ENCODE data around the gene MOV10L1.

The MOV10L1 gene

DNA sequence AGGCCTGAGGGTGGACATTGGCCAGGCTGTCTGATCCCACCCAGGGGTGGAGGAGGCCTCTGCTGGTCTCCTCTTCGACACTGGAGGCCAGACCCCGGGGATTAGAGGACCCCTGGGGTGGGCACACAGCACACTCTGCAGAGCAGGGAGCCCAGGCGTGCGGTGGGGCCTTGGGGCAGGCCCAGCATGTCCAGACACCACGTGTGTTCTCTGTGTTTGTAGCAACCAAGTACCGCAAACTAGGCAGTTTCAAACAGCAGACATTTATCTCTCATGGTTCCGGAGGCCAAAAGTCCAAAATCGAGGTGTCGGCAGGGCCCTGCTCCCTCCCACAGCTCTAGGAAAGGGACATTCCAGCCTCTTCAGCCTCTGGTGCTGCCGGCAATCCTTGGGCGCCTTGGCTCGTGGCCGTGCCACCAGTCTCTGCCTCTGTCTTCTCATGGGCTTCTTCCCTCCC, 82.2 kb downstream of the MOV10L1 start:
- TF ChIP-seq, protein P1, sequence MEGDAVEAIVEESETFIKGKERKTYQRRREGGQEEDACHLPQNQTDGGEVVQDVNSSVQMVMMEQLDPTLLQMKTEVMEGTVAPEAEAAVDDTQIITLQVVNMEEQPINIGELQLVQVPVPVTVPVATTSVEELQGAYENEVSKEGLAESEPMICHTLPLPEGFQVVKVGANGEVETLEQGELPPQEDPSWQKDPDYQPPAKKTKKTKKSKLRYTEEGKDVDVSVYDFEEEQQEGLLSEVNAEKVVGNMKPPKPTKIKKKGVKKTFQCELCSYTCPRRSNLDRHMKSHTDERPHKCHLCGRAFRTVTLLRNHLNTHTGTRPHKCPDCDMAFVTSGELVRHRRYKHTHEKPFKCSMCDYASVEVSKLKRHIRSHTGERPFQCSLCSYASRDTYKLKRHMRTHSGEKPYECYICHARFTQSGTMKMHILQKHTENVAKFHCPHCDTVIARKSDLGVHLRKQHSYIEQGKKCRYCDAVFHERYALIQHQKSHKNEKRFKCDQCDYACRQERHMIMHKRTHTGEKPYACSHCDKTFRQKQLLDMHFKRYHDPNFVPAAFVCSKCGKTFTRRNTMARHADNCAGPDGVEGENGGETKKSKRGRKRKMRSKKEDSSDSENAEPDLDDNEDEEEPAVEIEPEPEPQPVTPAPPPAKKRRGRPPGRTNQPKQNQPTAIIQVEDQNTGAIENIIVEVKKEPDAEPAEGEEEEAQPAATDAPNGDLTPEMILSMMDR (IDR thresholded peaks at IDR 0.05; ENCODE audit: extremely low read depth, insufficient read depth, missing control alignments) = no peak

DNA sequence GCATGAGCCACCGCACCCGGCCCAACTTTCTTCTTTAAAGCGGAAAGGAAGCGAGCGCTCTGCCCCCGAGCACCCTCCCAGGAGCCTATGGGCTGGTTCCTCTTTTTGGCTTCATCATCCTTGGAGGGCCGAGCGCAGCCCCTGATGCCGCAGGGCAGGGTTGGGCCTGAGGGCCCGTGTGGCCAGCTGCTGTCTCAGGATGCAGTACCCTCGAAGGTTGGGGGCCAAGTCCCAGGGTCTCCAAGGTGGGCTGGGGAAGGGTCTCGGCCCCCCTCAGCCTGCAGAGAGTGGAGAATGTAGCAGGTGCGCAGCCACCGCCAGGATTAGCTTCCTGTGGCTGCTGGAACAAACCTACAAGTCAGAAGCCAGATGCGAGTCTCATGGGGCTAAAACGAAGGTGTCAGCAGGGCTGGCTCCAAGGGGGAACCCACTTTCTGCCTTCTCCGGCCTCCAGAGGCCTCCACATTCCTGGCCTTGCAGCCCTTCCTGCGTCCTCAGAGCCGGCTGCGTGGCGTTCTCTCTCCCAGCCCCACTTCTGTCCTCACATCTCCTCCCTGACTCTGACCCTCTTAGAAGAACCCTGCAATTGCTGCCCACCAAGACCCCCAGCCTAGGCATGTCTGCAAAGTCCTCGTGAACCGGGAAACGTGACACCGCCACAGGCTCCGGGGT, 83.6 kb downstream of the MOV10L1 start:
- TF ChIP-seq, protein P1 (IDR thresholded peaks at IDR 0.05; ENCODE audit: extremely low read depth, insufficient read depth, missing control alignments) = no peak
- in situ Hi-C loops (cut with MboI; ENCODE audit: low pct_unique_long_range_greater_than_20kb, low sequenced_read_pairs, unreplicated experiment) = no loop called here
- peak; percentile 66 for DNase-seq (ENCODE audit: low spot score)

More for the DNA sequence above, 82.2 kb downstream of the MOV10L1 start:
- in situ Hi-C loops (cut with MboI; ENCODE audit: low pct_unique_long_range_greater_than_20kb, low sequenced_read_pairs, unreplicated experiment) = no loop called here
- DNase-seq (ENCODE audit: low spot score) = no peak

DNA sequence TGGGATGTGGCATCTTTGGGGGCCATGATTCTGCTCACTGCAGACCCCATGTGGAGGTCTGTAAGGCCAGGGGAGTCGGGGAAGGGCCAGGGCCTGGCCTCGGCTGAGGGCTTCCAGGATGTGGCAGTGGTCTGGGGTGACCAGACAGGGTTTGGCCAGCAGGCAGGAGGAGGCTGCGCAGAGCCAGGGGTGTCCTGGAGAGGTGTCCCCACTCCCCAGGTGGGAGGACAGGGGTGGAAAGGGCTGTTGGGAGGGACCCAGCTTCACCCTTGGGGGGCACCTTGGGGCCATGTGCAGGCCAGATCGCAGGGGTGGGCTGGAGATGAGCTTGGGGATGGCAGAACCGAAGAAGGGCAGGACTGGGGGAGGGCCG, 84.2 kb downstream of the MOV10L1 start:
- in situ Hi-C loops (cut with MboI; ENCODE audit: low pct_unique_long_range_greater_than_20kb, low sequenced_read_pairs, unreplicated experiment) = no loop called here
- TF ChIP-seq, protein P1 (IDR thresholded peaks at IDR 0.05; ENCODE audit: extremely low read depth, insufficient read depth, missing control alignments) = no peak
- no peak for DNase-seq (ENCODE audit: low spot score)

DNA sequence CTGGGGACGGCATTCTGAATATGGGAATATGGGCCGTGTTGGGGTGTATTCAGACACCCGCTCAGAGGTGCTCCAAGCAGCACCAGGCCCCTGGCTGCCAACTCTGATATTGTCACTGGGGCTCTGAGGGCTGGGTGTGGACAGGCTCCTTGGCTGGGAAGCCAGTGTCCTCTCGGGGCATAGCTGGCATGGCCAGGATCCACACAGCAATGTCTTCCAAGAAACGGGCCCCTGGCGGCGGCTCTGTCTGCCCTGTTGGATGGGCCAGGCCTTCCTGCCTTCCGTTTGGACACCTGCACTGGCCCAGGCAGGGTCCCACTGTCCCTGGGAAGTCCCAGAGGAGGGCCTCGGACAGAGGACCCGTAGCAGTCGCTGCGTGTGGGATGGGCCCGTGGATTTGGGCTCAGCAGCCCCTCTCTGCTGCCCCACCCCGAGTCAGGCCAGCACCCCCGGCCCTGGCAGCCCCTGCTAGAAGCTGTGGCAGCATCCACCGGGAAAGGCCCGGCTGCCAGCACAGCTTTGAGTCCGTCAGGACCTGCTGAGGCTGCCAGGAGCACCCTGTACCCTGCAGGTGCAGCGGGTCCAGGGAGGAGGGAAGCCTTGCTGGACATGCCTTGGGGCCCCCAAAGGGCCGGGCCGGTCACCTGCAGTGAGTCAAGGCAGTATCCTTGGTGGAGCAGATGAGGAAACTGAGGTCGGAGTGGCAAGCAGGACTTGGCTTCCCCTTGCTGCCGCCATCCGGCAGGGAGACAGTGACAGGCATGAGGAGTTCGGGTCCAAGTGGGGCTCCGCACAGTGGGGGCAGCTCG, 84.8 kb downstream of the MOV10L1 start:
- DNase-seq (ENCODE audit: low spot score) = no peak
- TF ChIP-seq, protein P1 (IDR thresholded peaks at IDR 0.05; ENCODE audit: extremely low read depth, insufficient read depth, missing control alignments) = no peak
- in situ Hi-C loops (cut with MboI; ENCODE audit: low pct_unique_long_range_greater_than_20kb, low sequenced_read_pairs, unreplicated experiment) = no loop called here

DNA sequence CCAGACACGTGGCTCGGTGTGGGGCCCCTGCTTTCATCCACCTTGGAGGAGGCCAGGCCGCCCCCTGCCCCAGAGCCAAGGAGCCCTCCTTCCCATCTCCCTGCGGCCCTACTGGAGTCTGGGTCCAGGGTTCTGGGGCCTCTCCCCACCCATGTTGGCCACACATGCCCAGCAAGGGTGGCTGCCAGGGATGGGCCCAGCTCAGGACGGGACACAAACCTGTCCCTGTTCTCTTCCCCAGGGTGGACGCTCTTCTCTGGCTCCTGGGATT, 85.3 kb downstream of the MOV10L1 start:
- in situ Hi-C loops (cut with MboI; ENCODE audit: low pct_unique_long_range_greater_than_20kb, low sequenced_read_pairs, unreplicated experiment) = no loop called here

DNA sequence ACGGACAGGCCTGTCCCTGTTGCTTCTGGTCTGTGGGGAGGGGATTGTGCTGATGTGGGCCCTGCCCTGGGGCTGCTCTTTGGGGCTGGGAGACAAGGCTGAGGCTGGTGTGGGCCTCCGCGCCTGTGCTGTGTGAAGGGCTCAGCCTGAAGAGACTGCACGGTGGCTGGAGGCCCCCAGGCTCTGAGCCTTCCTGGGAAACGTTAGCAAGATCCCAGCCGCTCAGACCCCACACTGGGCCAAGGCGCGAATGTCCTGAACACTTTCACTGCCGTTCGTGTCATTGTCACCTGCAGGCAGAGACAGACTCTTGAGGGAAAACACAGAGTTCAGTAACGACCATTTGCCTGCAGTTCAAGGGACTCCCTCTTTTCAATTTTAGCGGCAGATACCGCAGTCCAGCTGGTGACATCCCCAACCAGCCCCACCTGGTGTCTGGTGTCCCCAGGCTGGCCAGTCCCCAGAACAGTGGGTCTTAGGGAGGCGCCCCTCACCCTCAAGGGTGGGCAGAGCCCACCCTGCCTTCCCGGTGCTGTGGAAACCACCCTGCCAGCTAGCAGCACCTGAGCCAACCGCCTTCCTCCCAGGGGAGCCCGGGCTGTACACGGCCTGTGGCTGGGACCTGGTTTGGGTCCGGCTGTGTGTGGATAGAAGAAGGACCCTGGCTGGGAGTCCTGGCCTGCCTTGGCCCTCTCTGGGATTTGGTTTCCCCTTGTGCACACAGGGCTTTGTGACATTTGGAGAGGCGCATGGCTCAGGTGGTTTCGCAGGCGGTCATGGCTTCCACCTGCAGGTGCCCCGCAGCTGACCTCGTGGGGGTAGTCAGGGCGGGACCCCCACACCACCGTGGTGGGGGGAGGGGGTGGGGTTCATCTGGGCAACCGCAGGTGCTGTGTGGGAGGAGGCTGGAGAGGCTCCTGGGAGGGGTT, 86.4 kb downstream of the MOV10L1 start:
- TF ChIP-seq, protein P1 (IDR thresholded peaks at IDR 0.05; ENCODE audit: extremely low read depth, insufficient read depth, missing control alignments) = no peak
- DNase-seq (ENCODE audit: low spot score) = no peak
- in situ Hi-C loops (cut with MboI; ENCODE audit: low pct_unique_long_range_greater_than_20kb, low sequenced_read_pairs, unreplicated experiment) = no loop called here

More for the DNA sequence above, 85.3 kb downstream of the MOV10L1 start:
- TF ChIP-seq, protein P1 (IDR thresholded peaks at IDR 0.05; ENCODE audit: extremely low read depth, insufficient read depth, missing control alignments) = no peak
- DNase-seq (ENCODE audit: low spot score) = no peak

Measured in GM13977 (cell line).